GM04503 (cell line): ENCODE results near the gene MELTF.

Experiments used
- DNase-seq: peaks from one replicate; pipeline ENCODE4 v3.0.0-alpha.2; 2012; ENCODE audit warnings: low read depth

The MELTF gene

GRCh38 chr3:196967412-196968232 is 62.0 kb downstream of the MELTF start:
- DNase-seq, result no peak

- DNase-seq, result no peak
Measured at GRCh38 chr3:196966526-196967401, 62.9 kb downstream of the MELTF start.

GRCh38 chr3:196965804-196966173 is 63.8 kb downstream of the MELTF start:
- DNase-seq, result no peak

GRCh38 chr3:196965112-196965803 is 64.4 kb downstream of the MELTF start:
- DNase-seq, result no peak

GRCh38 chr3:196963631-196963953 is 66.0 kb downstream of the MELTF start:
- no peak for DNase-seq

GRCh38 chr3:196962930-196963630 is 66.5 kb downstream of the MELTF start:
- DNase-seq, result no peak

- DNase-seq, result no peak
Measured at GRCh38 chr3:196962108-196962929, 67.3 kb downstream of the MELTF start.

GRCh38 chr3:196954832-196955231 is 74.8 kb downstream of the MELTF start:
- no peak for DNase-seq
